Putamen (tissue), 1 donor: ENCODE results near the gene ATG4A.

Experiments used
- DNase-seq: peaks from one replicate; pipeline ENCODE4 v3.0.0-alpha.2; 2016; ENCODE audit warnings: low spot score

The ATG4A gene, protein sequence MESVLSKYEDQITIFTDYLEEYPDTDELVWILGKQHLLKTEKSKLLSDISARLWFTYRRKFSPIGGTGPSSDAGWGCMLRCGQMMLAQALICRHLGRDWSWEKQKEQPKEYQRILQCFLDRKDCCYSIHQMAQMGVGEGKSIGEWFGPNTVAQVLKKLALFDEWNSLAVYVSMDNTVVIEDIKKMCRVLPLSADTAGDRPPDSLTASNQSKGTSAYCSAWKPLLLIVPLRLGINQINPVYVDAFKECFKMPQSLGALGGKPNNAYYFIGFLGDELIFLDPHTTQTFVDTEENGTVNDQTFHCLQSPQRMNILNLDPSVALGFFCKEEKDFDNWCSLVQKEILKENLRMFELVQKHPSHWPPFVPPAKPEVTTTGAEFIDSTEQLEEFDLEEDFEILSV

DNA sequence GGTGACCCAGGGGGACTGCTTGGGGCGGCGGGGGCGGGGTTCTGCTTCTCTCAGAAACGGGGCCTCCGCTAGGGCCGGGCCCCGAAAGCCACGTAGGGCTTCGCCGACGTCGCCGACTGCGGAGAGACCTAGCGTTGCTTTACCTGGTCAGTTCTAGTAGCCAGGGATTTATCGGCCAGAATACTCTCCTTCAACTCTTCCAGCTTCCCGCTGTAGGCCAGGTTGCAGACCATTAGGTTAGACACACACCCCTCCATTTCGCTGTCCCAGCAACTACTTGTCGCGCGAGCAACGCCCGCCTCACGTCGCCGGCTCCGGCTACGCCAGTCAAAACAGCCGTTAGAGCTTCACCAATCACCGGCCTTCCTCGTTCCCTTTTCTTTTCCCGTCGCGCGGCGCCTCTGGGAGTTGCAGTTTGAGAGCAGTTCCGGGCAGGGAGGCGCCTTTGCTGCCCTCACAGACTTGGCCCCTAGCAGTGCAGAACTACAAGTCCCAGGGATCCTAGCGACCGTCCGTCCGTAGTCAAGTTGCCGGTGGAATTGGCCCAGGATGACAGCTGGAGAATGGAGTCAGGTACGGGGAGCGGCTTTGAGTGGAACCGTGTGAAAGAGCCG lies at the start of gene ATG4A, which contains the start of gene PSMD10:
TSS of gene ATG4A (plus strand) at position 515 of the 614 bp plus-strand sequence. CDS start at position 564, 49 bp downstream.
TSS of gene PSMD10 (minus strand) at position 279 of the 614 bp plus-strand sequence. CDS start at position 257, 22 bp downstream.
- DNase-seq, result peak; percentile 96

DNA sequence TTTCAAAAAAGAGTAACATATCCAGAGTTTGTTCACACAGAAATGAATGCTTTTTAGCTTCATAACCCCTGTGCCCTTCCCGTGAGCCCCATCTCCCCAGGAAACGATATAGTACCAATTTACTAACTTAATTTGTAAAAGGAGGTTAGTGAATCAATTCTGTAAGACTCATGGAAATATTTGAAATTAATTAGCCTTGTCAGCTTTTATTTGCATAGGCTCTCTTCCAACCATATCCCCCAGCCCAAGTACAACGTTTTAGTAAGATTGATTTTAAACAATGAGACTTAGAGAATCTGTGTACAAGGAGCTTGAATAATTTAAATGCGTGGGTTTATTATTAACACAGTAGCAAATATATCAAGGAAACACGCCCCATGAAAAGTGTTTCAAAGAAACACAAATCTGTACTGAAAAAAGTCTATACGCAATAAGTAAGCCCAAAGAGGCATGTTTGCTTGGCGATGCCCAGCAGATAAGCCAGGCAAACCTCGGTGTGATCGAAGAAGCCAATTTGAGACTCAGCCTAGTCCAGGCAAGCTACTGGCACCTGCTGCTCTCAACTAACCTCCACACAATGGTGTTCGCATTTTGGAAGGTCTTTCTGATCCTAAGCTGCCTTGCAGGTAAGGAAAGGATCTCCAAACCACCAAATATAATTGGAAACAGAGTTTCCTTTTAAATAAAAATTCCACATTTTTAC lies 46.9 kb upstream of the ATG4A start, which contains the start of gene VSIG1:
TSS of gene VSIG1 (plus strand) at position 512 of the 703 bp plus-strand sequence. CDS start at position 578, 66 bp downstream.
- DNase-seq, result no peak

DNA sequence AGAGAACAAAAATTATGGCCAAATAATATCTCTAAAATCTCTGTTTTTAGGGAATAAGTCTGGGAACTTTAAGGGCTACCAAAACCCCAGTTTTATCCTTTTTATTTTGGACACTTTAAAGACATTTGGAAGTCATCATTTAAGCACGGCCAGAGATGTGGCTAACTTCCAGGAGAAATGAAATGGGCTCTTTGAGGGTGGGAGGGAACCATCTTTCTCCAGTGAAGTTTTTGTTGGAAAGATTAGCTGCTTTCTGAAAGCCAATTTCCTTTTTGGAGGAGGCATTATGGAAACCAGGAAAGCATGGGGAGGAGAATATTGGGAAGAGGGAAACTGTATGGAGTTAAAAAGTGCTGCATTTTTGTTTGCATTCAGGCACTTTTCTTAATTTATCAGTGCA lies 41.9 kb upstream of the ATG4A start:
- no peak for DNase-seq

DNA sequence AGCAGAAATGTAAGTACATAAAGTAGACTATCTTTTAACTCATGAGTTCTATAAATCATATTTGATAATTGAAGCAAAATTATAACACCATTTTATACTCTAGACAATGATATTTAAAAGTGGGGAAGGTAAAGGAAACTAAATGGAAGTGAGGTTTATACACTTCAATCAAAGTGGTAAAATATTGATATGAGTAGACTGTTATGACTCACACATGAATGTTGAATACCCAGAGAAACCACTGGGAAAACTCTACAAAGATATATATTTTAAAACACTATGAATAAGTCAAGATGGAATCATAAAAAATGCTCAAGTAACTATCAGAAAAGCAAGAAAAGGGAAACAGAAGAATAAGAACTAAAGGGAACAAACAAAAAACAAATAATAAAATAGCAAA lies 38.4 kb upstream of the ATG4A start:
- DNase-seq, result no peak

DNA sequence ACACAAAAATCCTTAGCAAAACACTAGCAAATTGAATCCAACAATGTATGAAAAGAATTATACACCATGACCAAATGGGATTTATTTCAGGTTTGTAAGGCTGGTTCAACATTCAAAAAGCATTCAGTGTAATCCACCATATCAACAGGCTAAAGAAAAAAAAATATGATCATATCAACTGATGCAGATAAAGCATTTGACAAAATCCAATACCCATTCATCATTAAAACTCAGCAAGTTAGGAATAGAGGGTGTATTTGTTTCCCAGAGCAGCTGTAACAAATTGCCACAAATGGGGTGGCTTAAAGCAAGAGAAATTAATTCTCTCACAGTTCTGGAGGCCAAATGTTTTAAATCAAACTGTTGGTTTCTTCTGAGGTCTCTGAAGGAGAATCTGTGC lies 36.0 kb upstream of the ATG4A start:
- DNase-seq, result no peak

DNA sequence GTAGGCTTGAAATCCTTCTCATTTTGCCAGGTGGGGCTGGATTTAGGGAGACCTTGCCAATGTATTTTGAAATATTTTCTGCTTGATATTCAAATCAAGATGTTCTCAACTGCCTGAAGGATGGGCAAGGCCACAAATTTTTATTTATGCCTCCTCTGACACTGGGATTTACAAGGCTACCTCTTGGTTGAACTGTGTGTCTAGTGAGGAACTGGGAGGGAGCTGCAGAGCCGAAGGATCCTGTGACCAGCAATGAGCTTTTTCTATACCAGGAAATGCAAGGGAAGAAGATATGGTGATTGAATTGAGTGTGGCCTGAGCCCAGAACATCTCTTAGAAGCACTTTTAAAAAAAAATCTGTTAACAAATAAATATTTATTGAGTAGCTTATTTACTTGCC lies 31.8 kb upstream of the ATG4A start:
- no peak for DNase-seq

DNA sequence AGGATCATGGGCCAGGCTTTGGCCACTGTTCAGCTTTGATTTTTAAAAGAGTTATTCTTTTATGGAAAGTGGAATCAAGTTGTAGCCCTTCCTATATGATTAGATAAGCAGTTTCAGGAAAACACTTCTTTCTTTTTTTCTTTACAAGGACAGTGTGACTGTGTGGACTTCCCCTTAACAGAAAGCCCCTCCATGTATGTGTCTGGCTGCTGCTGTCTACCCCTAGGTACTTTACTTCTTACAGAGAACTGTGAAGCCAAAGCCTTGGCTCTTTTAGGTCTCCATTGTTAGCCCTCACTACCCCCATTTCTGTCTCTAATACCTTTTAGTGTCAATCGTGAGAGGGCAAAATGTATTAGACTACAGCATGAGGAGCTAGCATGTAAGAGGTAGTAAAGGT lies 27.6 kb upstream of the ATG4A start:
- DNase-seq, result no peak

DNA sequence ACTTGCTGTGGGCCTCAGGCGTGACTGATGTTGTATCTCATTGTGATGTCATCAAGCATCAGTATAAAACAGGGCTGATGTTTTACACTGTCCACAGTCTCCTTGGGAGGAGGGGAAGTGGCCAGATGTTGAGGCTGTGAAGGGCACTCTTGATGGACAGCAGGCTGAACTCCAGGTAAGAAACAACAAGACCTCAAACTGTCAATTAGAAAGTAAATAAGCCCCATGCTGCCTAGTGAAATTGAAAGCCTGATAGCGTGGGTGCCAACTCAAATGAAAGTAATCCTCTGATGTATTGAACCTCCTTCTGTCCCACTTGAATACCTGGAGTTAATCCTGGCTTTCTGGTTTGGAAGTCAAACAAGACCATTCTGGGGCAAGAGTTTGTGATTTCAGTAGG lies 27.0 kb upstream of the ATG4A start:
- DNase-seq, result no peak

DNA sequence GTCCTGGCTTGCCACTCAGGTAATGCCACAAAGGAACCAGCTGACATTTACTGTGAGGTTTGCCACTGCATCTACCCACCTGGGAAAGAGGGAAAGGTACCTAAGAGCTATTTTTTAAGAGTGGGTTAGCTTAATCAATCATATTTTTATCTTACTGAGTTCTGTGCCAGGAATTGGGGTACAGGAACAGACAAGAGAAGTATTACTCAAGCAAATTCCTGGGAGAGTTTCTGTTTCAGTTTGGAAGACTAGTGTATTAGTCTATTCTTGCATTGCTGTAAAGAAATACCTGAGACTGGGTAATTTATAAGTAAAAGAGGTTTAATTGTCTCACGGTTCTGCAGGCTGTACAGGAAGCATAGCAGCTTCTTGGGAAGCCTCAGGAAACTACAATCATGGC lies 23.5 kb upstream of the ATG4A start:
- no peak for DNase-seq

DNA sequence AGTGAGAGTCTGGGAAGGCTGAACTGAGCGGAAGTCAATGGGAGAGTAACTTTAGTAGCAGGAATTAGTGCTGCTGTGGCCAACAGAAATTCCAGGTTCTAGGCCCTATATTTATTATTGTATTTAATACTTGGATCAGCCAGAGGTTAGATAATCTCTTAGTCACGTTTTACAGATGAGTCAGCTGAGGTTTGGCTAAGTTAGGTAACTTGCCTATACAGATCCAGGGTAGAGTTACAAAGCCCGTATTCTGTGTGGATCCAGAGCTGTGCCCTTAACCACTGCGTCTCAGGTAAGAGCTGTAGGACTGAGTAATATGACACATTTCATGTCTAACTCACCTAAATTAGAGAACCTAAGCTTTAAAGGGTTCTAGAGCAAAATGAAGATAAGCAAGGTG lies 20.7 kb upstream of the ATG4A start:
- DNase-seq, result no peak

DNA sequence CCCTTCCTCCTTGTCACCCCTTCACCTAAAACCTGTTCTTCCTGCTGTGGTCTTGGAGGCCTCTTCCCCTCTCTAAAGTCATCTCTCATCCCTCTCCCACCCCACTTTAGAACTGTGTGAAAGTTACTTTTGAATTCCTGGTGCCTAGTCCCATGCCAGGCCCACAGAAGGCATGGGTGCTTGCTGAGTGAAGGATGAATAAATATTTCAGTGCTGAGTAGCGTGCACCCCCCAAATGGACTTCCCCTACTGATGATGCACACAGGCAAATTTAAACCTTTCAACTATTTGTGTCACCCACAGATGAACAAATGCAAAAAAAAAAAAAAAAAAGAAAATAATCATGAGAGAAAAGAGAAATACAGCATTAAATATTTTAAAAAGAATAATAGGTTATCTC lies 20.0 kb upstream of the ATG4A start:
- no peak for DNase-seq

DNA sequence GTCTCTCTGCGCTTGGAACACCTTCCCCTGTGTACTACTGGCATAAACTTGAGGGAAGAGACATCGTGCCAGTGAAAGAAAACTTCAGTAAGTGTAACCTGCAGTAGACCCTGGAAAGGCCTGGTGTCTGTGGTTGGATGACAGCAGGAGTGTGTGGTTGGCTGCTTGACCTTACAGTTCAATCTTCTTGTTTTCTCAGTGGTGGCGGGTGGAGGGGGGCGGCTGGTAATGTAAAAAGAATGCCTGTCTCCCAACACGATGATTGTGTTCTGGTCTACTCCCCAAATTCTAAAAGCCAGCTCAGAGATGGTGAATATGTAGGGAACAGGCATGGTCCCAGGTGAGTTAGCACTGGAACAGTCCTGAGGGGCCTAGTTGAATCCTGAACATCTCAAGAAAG lies 18.8 kb upstream of the ATG4A start:
- DNase-seq, result no peak

DNA sequence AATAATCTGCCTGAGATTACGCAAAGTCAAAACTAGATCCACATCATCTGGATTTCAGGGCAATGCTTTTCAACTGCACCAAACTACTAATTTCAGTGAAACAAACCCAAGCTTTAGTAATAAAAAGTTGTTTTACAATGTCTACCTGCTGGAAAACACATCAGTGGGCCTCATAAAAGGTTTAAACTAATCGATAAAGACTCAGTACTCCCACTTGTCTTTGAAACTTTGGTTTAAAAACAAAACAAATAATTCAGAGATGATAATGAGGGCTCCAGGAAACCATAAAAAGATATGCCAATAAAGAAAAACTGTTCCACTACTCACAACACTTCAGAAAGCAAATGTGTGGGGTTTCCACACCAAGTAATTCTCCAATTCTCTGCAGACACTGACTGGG lies 10.5 kb upstream of the ATG4A start:
- DNase-seq, result no peak

DNA sequence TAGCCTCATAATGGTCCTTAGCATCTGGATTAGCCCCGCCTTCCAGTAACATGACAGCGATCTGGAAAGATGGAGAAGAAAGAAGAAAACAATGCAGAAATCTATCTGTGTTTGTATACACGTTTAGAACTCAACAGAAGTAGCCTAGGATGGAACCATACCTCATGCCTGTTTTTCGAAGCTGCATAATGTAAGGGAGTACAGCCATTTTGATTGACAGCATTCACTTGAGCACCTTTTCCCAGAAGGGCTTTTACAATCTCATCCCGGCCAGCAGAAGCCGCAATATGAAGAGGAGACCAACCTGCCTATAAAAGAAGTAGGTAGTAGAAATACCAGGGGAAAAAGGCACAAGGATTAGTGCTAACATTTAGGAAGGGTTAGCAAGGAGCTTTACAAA lies 3.8 kb upstream of the ATG4A start:
- no peak for DNase-seq

DNA sequence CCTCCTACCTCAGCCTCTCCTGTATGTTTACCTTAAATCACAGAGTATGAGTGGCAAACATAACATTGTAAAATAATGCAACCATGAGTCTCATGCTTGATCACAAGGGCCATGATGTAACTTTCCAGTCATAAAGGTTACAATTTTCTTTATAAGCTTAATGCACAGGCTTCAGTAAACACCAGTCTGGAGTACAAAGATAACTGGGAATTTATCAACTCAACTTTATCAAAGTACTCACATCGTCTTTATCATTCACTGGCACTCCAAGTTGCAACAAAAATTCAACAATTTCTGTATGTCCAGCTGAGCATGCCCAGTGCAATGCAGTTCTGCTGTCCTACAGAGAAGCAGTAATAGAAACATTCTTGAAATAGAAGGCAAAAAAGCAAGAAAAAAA lies 3.1 kb upstream of the ATG4A start:
- no peak for DNase-seq

DNA sequence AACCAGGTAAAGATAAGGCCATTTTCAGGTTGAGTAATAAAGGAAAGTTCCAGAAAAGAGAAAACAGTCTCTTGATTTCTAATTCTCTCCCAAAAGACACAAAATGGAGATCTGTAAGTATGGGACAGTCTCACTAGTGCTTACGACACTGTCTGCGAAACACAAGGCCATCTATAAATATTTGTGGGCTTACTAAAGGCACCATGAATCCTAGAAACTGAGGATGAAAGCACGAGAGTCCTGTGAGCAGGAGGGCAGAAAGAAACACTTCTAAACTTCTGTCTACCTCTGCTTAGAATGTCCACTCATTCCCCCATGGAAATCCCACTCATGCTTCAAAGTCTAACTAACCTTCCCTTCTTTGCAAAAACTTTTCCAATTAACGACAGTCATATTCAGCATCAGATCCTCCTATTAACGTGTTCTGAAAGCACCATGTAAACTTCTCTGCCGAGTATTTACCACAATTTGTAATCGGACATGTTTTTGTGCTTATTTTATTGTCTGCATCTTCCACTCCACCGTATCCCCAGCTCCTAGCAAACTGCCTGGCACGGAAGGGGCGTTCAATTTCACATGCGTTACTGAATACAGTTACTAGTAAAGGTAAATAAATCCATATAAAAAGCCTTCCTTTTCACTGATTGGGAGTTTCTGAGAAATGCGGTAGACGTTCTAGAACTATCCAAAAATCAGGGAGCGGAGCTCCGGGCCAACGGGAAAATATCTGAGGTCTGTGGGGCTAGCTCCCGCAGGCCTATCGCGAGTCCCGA lies 901 bp upstream of the ATG4A start:
- no peak for DNase-seq

DNA sequence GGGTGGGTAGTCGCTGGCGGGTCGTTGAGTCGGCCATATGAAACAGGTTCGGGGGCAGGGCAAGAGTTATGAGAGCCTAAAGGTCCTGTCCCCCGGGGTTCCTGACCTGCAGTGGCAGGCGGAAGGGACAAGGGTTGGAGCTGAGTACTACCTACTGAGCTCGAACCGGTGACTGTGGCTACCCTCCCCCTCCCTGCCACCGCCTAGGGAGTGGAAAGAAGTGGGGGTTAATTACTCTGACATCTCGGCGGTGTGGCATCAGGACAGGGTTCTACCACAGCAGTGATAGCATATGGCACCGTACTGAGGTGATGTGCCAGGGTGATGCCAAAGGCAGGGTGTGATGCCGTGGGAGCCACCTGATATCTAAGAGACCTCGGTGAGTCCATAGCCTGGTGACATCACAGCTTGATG lies 307 bp downstream of the ATG4A start:
- DNase-seq, result peak; percentile 31

DNA sequence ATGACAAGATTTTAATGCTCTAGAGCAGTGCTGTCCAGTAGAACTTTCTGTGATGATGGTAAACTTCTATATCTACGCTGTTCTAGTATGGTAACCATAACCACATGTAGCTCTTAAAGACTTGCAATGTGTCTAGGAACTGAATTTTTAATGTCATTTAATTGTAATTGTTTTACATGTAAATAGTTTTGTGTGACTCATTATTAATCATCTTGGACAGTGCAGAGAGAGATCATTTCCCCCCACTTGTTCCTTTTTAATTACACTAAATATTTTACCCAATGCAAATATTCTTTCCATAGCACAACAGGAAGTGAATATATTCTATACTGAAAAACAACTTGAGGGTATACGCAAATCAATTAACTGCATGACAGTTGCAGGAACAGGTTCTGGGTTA lies 5.8 kb downstream of the ATG4A start:
- no peak for DNase-seq

DNA sequence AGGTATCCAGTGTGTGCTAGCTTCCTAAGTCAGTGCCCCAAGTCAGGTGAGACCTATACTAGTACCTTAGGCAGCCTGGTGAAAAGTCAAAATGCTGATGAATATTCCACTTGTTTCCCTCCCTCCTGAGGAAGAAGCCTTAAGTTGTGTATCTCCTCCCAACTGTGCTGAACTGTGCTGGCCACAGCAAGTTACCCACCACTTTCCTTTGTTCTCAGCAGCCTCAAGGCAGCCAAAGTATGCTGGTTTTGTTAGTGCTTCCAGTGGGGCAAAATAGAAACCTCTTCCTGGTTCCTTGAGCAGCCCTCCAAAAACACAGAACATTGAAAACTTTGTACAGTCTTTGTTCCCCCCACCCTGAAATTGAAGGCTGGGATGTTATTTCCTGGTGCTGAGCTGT lies 13.9 kb downstream of the ATG4A start:
- no peak for DNase-seq

DNA sequence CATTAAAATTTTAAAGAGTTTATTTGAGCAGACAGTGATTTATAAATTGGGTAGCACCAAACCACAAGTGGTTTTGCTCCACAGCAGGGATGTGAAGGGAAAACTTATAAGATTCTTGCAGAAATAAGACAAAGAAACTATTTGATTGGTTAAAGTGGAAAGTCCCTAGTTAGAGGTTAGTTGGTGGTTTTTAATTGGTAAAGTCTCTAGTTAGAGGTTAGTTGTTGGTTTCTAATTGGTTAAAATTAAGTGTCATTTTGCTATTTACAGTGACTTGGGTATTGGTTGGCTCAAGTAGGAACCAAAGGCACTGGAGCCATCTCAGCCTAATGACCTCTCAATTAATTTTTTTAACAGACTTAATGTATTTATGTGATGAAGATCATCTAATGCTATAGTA lies 23.0 kb downstream of the ATG4A start:
- no peak for DNase-seq

DNA sequence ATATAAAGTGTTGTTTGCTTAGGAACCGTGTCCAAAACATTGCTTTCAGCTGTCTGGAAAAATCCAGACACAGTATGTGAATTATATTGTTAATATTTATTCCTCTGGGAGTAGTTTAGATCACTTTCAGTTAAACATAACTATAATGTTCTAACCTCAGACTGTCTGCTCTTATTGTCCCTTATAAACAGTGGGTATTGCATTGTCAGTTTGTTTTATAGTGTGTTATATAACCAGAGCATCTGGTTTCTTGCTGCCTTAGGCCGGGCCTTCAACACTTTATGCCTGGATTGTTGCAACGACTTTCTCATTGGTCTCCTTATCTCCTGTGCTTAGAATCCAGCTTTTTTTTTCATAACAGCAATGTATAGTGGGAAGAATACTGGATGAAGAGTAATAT lies 26.4 kb downstream of the ATG4A start:
- no peak for DNase-seq

DNA sequence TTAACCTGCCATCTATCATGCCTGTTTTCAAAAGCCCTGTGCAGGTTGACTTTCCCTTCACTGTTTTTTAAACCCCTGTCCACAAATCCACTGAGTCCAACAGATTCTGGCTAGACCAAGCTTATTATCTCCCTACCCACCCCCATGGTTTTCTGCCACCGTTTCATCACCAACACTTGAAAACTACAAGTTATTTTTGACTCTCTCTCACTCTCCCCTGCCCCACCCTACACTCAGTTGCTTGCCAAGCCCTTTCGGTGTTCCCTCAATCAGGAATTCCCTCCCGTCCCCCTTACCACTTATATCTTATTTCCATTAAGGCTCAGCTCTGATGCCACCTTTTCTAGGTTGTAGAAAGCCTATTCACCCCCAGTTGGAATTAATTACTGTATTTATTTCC lies 29.7 kb downstream of the ATG4A start:
- DNase-seq, result no peak
